Measurements from ENCODE around the gene ONECUT2.

DNA sequence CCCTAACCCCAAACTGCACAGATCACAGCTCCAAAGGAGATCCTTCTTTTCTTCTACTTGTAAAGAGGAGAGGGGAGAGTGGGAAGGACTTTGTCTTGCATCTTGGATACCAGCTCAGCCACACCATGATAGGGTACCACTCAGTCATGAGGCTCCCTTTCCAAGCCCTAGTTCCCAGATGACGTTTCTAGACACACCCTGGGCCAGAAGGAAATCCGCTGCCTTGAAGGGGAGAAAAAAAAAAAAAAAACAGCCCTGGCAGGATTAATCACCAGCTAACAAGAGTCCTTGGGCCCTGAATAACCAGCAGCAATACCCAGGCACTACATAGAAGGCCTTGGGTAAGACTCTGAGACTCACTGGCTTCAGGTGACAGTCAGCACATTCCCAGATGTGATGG, 45.9 kb upstream of the ONECUT2 start:
- TF ChIP-seq, protein P1, sequence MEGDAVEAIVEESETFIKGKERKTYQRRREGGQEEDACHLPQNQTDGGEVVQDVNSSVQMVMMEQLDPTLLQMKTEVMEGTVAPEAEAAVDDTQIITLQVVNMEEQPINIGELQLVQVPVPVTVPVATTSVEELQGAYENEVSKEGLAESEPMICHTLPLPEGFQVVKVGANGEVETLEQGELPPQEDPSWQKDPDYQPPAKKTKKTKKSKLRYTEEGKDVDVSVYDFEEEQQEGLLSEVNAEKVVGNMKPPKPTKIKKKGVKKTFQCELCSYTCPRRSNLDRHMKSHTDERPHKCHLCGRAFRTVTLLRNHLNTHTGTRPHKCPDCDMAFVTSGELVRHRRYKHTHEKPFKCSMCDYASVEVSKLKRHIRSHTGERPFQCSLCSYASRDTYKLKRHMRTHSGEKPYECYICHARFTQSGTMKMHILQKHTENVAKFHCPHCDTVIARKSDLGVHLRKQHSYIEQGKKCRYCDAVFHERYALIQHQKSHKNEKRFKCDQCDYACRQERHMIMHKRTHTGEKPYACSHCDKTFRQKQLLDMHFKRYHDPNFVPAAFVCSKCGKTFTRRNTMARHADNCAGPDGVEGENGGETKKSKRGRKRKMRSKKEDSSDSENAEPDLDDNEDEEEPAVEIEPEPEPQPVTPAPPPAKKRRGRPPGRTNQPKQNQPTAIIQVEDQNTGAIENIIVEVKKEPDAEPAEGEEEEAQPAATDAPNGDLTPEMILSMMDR (IDR thresholded peaks at IDR 0.05; ENCODE audit: insufficient read depth, low read length, poor library complexity, severe bottlenecking) = no peak
- no peak for TF ChIP-seq EZH2phosphoT487 (conservative IDR thresholded peaks at IDR 0.05; ENCODE audit: low read length)

Measured in SU-DHL-6 (cell line).